Lower leg skin (tissue), 4 donors: Measurements from ENCODE around the gene ATP6V1G3. TPM values are rescaled to one million over a fixed set of nuclear protein-coding genes. Genes with fewer than 3 reads are reported as not detected.

ENCODE experiments used
- DNase-seq, 2 donors: peaks; one replicate each; pipeline ENCODE4 v3.0.0-alpha.2; 2019; ENCODE audit warnings: low spot score in 2 of 2
- H3K4me3 ChIP-seq: fragments of 200-600 bp; sonication (generic); 2 replicates; pipeline ENCODE4 v1.5.1; 2017; ENCODE audit warnings: mild to moderate bottlenecking, low read depth; ENCODE audit not compliant: poor library complexity, severe bottlenecking
- CTCF ChIP-seq, 3 donors: fragments of 450-650 bp; IDR thresholded peaks; one replicate each; pipeline ENCODE4 v1.5.1; 2016; ENCODE audit warnings: antibody characterized with exemption in 3 of 3, mild to moderate bottlenecking in 3 of 3, moderate library complexity in 2 of 3
- POLR2A ChIP-seq, 2 donors: fragments of 450-650 bp; IDR thresholded peaks; one replicate each; pipeline ENCODE4 v1.6.1; 2016 to 2017; ENCODE audit warnings: antibody characterized with exemption in 2 of 2, mild to moderate bottlenecking in 1 of 2, moderate library complexity in 1 of 2
- WGBS, 2 donors: methylation state at CpG; one replicate each; pipeline ENCODE4 v1.1.5; 2018; 5-methylcytosine and 5-hydroxymethylcytosine counted together
- intact Hi-C: fragments of 100-400 bp; cut with DNase I; formaldehyde crosslinking; loops from one replicate; pipeline ENCODE4 v1.15.0; 2023; ENCODE audit warnings: low total_unique reads
- total RNA-seq, 4 donors: library from RNA; depleted of rRNA; stranded (reverse); fragments of >200 nt; gene quantifications; one replicate each; pipeline ENCODE4 v1.1.0, GENCODE V29; 2016

Gene ATP6V1G3
- total RNA-seq, 4 donors from 2014 or later = not detected

GRCh38 chr1:198549866-198550265, 9.4 kb upstream of the ATP6V1G3 start:
- no peak for DNase-seq
- H3K4me3 ChIP-seq = no peak overlapping the region
- intact Hi-C loops = no loop called here
- TF ChIP-seq CTCF (IDR thresholded peaks at IDR 0.05) (no peak), POLR2A (IDR thresholded peaks at IDR 0.05) (no peak)

DNA sequence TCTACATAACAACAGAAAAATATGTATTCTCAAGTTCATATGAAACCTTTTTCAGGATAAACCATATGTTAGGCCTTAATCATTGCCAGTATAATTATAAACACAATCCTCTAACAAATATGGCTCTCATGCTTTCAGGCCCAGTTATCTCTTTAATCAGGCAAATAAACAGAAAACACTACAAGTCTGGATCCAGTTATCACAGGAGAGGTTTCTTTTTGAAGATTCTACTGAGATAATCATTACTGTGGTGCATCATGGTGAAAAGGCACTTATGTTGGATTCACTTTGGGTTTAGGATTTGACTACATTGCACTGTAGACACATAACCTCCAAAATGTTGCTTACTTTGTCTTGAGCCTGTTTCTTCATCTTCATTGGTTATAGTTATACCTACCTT, 8.4 kb upstream of the ATP6V1G3 start:
- DNase-seq = no peak
- intact Hi-C loops = no loop called here

GRCh38 chr1:198545156-198545555, 4.7 kb upstream of the ATP6V1G3 start:
- no peak for DNase-seq
- H3K4me3 ChIP-seq = no peak overlapping the region
- intact Hi-C loops = no loop called here
- WGBS, 2 donors = 91 to 96% methylated on average over 6 of the region's 6 CpGs
- TF ChIP-seq CTCF (IDR thresholded peaks at IDR 0.05) = no peak
- no peak for TF ChIP-seq POLR2A (IDR thresholded peaks at IDR 0.05)

More for the DNA sequence above, 8.4 kb upstream of the ATP6V1G3 start:
- TF ChIP-seq POLR2A (IDR thresholded peaks at IDR 0.05) = no peak
- no peak overlapping the region for H3K4me3 ChIP-seq

DNA sequence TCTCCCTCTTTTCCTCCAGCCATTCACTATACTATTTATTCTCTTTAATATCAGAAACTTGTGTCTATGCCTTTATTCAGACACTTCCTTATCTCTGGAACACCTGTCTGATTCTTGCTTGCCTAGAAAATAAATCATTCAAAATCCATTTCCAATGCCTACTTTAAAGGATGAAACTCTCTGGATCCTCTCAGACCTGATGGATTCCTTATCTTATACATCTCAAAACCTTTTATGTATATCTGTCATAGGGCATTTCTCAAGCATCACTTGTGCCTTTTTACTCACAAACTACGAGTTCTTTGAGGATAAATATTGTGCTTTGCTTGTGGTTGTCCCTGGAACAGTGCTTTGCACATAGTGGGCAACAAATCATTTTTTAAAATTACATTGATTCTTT, 3.8 kb upstream of the ATP6V1G3 start:
- TF ChIP-seq POLR2A (IDR thresholded peaks at IDR 0.05) (no peak), CTCF (IDR thresholded peaks at IDR 0.05) (no peak)
- no peak overlapping the region for H3K4me3 ChIP-seq
- intact Hi-C loops = no loop called here
- no peak for DNase-seq
- 32 to 50% methylated on average over 1 of the region's 1 CpG for WGBS, 2 donors

- intact Hi-C loops = no loop called here
- WGBS, 2 donors = 62% methylated on average over 2 of the region's 2 CpGs
- TF ChIP-seq CTCF (IDR thresholded peaks at IDR 0.05) = no peak
- TF ChIP-seq POLR2A (IDR thresholded peaks at IDR 0.05) = no peak
- no peak for DNase-seq
- no peak overlapping the region for H3K4me3 ChIP-seq
Observed at GRCh38 chr1:198543670-198544260, 3.3 kb upstream of the ATP6V1G3 start.

DNA sequence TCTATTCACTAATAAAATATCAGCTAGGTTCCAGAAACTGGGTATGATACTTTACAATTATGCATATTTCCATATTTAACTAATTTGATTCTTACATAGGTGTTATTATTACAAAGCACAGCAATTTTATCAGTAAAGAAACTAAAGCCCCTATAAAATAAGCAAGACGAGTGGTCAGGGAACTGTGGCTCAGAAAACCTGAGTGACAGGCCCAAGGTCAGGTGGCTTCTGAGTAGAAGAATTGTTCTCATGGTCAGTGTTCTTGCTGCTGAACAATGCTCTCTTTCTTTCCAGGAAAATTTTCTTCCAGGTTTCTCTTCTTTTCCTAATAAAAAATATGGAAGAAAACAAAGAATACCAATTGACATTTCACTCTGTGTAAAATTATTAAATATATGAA, 2.2 kb upstream of the ATP6V1G3 start:
- 72 to 76% methylated on average over 1 of the region's 1 CpG for WGBS, 2 donors
- H3K4me3 ChIP-seq = no peak overlapping the region
- DNase-seq = no peak
- TF ChIP-seq CTCF (IDR thresholded peaks at IDR 0.05) = no peak
- intact Hi-C loops = no loop called here
